ENCODE measurements around the gene DRD4. TPM values are rescaled to one million over a fixed set of nuclear protein-coding genes. Genes with fewer than 3 reads are reported as not detected.

The DRD4 gene
- total and polyA plus RNA-seq, 9 of the 15 experiments (the other 6 are each of a cell fraction or from before 2014, with no cell fraction given): 0.04 to 0.95 (median 0.21) TPM; not detected in 5

DNA sequence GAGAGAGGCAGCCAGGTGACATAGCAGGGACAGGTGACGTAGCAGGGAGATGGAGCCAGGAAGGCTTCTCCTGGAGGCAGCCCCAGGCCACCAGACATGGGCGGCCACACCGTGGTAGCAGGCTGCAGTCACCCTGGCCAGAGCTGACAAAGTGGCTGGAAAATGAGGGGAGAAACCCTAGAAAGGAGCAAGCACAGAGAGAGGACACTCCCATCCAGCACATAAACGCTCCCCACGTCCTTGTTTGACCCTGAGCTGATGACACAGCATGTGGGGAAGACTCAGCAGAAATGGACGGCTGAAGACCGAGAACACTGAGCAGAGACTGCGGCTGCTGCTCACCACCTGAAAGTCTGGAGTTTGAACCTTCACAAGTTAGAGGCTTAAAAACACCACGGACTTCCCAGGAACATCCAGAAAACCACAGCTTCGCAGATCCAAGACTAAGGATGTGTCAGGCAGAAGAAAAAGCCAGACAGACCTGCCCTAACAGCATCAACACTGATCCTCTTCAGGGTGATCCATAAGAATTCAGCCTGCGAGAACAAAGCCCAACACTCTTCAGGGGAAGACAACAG is 28.7 kb downstream of the DRD4 start (continued):
- no peak for TF ChIP-seq SAP30 (IDR thresholded peaks at IDR 0.05; ENCODE audit: borderline replicate concordance, insufficient read depth, low read depth, low read length, poor library complexity, severe bottlenecking)
- TF ChIP-seq SMARCA5 (IDR thresholded peaks at IDR 0.05): no peak
- TF ChIP-seq, protein P1, sequence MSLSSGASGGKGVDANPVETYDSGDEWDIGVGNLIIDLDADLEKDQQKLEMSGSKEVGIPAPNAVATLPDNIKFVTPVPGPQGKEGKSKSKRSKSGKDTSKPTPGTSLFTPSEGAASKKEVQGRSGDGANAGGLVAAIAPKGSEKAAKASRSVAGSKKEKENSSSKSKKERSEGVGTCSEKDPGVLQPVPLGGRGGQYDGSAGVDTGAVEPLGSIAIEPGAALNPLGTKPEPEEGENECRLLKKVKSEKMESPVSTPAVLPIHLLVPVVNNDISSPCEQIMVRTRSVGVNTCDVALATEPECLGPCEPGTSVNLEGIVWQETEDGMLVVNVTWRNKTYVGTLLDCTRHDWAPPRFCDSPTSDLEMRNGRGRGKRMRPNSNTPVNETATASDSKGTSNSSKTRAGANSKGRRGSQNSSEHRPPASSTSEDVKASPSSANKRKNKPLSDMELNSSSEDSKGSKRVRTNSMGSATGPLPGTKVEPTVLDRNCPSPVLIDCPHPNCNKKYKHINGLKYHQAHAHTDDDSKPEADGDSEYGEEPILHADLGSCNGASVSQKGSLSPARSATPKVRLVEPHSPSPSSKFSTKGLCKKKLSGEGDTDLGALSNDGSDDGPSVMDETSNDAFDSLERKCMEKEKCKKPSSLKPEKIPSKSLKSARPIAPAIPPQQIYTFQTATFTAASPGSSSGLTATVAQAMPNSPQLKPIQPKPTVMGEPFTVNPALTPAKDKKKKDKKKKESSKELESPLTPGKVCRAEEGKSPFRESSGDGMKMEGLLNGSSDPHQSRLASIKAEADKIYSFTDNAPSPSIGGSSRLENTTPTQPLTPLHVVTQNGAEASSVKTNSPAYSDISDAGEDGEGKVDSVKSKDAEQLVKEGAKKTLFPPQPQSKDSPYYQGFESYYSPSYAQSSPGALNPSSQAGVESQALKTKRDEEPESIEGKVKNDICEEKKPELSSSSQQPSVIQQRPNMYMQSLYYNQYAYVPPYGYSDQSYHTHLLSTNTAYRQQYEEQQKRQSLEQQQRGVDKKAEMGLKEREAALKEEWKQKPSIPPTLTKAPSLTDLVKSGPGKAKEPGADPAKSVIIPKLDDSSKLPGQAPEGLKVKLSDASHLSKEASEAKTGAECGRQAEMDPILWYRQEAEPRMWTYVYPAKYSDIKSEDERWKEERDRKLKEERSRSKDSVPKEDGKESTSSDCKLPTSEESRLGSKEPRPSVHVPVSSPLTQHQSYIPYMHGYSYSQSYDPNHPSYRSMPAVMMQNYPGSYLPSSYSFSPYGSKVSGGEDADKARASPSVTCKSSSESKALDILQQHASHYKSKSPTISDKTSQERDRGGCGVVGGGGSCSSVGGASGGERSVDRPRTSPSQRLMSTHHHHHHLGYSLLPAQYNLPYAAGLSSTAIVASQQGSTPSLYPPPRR (CRISPR knock-in tag; IDR thresholded peaks at IDR 0.05; ENCODE audit: borderline replicate concordance): no peak
- peak; percentile 71 for TF ChIP-seq FOSL1 (tag; conservative IDR thresholded peaks at IDR 0.05)
- no peak for TF ChIP-seq ZFP1 (CRISPR knock-in tag; IDR thresholded peaks at IDR 0.05)
- TF ChIP-seq ZSCAN29 (IDR thresholded peaks at IDR 0.05): no peak
- TF ChIP-seq SIN3A (IDR thresholded peaks at IDR 0.05; ENCODE audit: borderline replicate concordance in 2 of 2, control insufficient read depth in 1 of 2, low read depth in 2 of 2, low read length in 2 of 2): no peak
- no peak for TF ChIP-seq SRSF1 (IDR thresholded peaks at IDR 0.05; ENCODE audit: low read depth, low read length)
- 0 out of 2 replicates have a peak, but pooled peaks have one; percentile 42 for TF ChIP-seq JUN (IDR thresholded peaks at IDR 0.05; ENCODE audit: borderline replicate concordance, low read depth, low read length)
- TF ChIP-seq JUN (CRISPR knock-in tag; IDR thresholded peaks at IDR 0.05; ENCODE audit: borderline replicate concordance): no peak
- no peak for TF ChIP-seq HNRNPL (IDR thresholded peaks at IDR 0.05; ENCODE audit: low read depth, low read length)
- TF ChIP-seq, protein P2, sequence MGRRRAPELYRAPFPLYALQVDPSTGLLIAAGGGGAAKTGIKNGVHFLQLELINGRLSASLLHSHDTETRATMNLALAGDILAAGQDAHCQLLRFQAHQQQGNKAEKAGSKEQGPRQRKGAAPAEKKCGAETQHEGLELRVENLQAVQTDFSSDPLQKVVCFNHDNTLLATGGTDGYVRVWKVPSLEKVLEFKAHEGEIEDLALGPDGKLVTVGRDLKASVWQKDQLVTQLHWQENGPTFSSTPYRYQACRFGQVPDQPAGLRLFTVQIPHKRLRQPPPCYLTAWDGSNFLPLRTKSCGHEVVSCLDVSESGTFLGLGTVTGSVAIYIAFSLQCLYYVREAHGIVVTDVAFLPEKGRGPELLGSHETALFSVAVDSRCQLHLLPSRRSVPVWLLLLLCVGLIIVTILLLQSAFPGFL (CRISPR knock-in tag; IDR thresholded peaks at IDR 0.05): no peak
- TF ChIP-seq ZNF23 (CRISPR knock-in tag; IDR thresholded peaks at IDR 0.05): no peak
- no peak for TF ChIP-seq NFXL1 (CRISPR knock-in tag; IDR thresholded peaks at IDR 0.05)
- no peak for TF ChIP-seq ATF1 (CRISPR knock-in tag; IDR thresholded peaks at IDR 0.05)
- peak; percentile 63 for TF ChIP-seq ATF1 (tag; IDR thresholded peaks at IDR 0.05)
- peak; percentile 91 for TF ChIP-seq NFRKB (IDR thresholded peaks at IDR 0.05; ENCODE audit: low read depth)
- peak; percentile 37; the same call in 1 of the 2 replicates for TF ChIP-seq RBFOX2 (IDR thresholded peaks at IDR 0.05; ENCODE audit: low read depth, low read length)
- no peak for TF ChIP-seq TBP (optimal IDR thresholded peaks at IDR 0.05; ENCODE audit: low read depth, low read length)
- TF ChIP-seq ZSCAN32 (CRISPR knock-in tag; IDR thresholded peaks at IDR 0.05): no peak
- TF ChIP-seq CBFA2T3 (IDR thresholded peaks at IDR 0.05): no peak
- peak; percentile 99 for TF ChIP-seq ESRRA (IDR thresholded peaks at IDR 0.05; ENCODE audit: borderline replicate concordance, low read depth)
- TF ChIP-seq TEAD4 (IDR thresholded peaks at IDR 0.05; ENCODE audit: low read length): no peak
- TF ChIP-seq TEAD4 (CRISPR knock-in tag; IDR thresholded peaks at IDR 0.05; ENCODE audit: borderline replicate concordance): no peak
- TF ChIP-seq, protein P3, sequence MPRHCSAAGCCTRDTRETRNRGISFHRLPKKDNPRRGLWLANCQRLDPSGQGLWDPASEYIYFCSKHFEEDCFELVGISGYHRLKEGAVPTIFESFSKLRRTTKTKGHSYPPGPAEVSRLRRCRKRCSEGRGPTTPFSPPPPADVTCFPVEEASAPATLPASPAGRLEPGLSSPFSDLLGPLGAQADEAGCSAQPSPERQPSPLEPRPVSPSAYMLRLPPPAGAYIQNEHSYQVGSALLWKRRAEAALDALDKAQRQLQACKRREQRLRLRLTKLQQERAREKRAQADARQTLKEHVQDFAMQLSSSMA (CRISPR knock-in tag; IDR thresholded peaks at IDR 0.05): no peak
- TF ChIP-seq BCOR (IDR thresholded peaks at IDR 0.05): no peak
